HepG2 (cell line): ENCODE measurements around the gene MSANTD1. TPM values are rescaled to one million over a fixed set of nuclear protein-coding genes. Genes with fewer than 3 reads are reported as not detected.

ENCODE experiments used
- ARID2 ChIP-seq: sonication (generic); formaldehyde crosslinking; IDR thresholded peaks from 2 replicates; pipeline ENCODE4 v1.8.1; 2022; ENCODE audit warnings: mild to moderate bottlenecking, missing genetic modification reagents, borderline replicate concordance
- CEBPG ChIP-seq: IDR thresholded peaks from 2 replicates; pipeline ENCODE4 v1.6.1; 2016
- MIER2 ChIP-seq: IDR thresholded peaks from 2 replicates; pipeline ENCODE4 v1.6.1; 2016; ENCODE audit warnings: missing biosample characterization, missing genetic modification reagents
- MYNN ChIP-seq: sonication (generic); formaldehyde crosslinking; IDR thresholded peaks from 2 replicates; pipeline ENCODE4 v1.4.0; 2020; ENCODE audit warnings: mild to moderate bottlenecking, low read depth, missing genetic modification reagents
- NAIF1 ChIP-seq: sonication (generic); formaldehyde crosslinking; IDR thresholded peaks from 2 replicates; pipeline ENCODE4 v1.5.0; 2020; ENCODE audit warnings: mild to moderate bottlenecking, missing genetic modification reagents, borderline replicate concordance
- NCOA2 ChIP-seq: sonication (generic); formaldehyde crosslinking; IDR thresholded peaks from 2 replicates; pipeline ENCODE4 v1.8.0; 2022; ENCODE audit warnings: inconsistent platforms
- NFE2 ChIP-seq: sonication (generic); formaldehyde crosslinking; IDR thresholded peaks from 2 replicates; pipeline ENCODE4 v1.4.0; 2020; ENCODE audit warnings: missing genetic modification reagents
- ZFP37 ChIP-seq: sonication (generic); formaldehyde crosslinking; IDR thresholded peaks from 2 replicates; pipeline ENCODE4 v1.4.0; 2020; ENCODE audit warnings: missing genetic modification reagents, borderline replicate concordance
- ZNF274 ChIP-seq: sonication (generic); formaldehyde crosslinking; IDR thresholded peaks from 2 replicates; pipeline ENCODE4 v1.5.1; 2020; ENCODE audit warnings: mild to moderate bottlenecking, missing genetic modification reagents
- ZNF549 ChIP-seq: sonication (generic); formaldehyde crosslinking; IDR thresholded peaks from 2 replicates; pipeline ENCODE4 v1.5.0; 2020; ENCODE audit warnings: missing genetic modification reagents
- ZNF674 ChIP-seq: sonication (generic); formaldehyde crosslinking; IDR thresholded peaks from 2 replicates; pipeline ENCODE4 v1.5.0; 2020; ENCODE audit warnings: low read depth, mild to moderate bottlenecking, missing genetic modification reagents
- ZNF766 ChIP-seq: sonication (generic); formaldehyde crosslinking; IDR thresholded peaks from 2 replicates; pipeline ENCODE4 v1.5.0; 2020; ENCODE audit warnings: missing genetic modification reagents, borderline replicate concordance
- polyA plus RNA-seq, 8 experiments: library from polyadenylated mRNA; depleted of rRNA in 3 of 8; stranded (reverse) in 7 of 8; unstranded in 1 of 8; fragments of >200 nt; fragmentation: Illumina TruSeq in 4 of 8; extraction: Trizol in 4 of 8; gene quantifications; 2 replicates each; pipeline versions ENCODE4 v1.2.1 to v1.2.3, GENCODE V29; 2011 to 2016; ENCODE audit warnings: low read depth in 4 of 8, missing spikeins in 1 of 8, mixed read lengths in 1 of 8; ENCODE audit not compliant: insufficient read depth in 1 of 8
- total RNA-seq, 5 experiments: library from RNA; depleted of rRNA; stranded (reverse); fragments of >200 nt; fragmentation: Illumina TruSeq; extraction: Trizol; gene quantifications; 2 replicates each; pipeline ENCODE4 v1.2.3, GENCODE V29; 2016; ENCODE audit warnings: low read depth in 1 of 5
- TF ChIP-seq, protein P1 (sequence below): sonication (generic); formaldehyde crosslinking; conservative IDR thresholded peaks from 2 replicates; pipeline ENCODE4 v1.8.1; 2023; ENCODE audit warnings: missing genetic modification reagents
- TF ChIP-seq, protein P2 (sequence below): IDR thresholded peaks from 2 replicates; pipeline ENCODE4 v1.4.0; 2020; ENCODE audit warnings: mild to moderate bottlenecking, missing genetic modification reagents
- TF ChIP-seq, protein P3 (sequence below): IDR thresholded peaks from 2 replicates; pipeline ENCODE4 v1.6.1; 2016; ENCODE audit warnings: low read depth
- TF ChIP-seq, protein P4 (sequence below): sonication (generic); formaldehyde crosslinking; IDR thresholded peaks from 2 replicates; pipeline ENCODE4 v1.4.0; 2020; ENCODE audit warnings: mild to moderate bottlenecking, missing genetic modification reagents
- TF ChIP-seq, protein P5 (sequence below): sonication (generic); formaldehyde crosslinking; IDR thresholded peaks from 2 replicates; pipeline ENCODE4 v1.4.0; 2020; ENCODE audit warnings: missing genetic modification reagents
- TF ChIP-seq, protein P6 (sequence below): sonication (generic); formaldehyde crosslinking; IDR thresholded peaks from 2 replicates; pipeline ENCODE4 v1.4.0; 2020; ENCODE audit warnings: missing genetic modification reagents

Gene MSANTD1
- total and polyA plus RNA-seq, 2 of the 13 experiments (the other 11 are each of a cell fraction or from before 2014, with no cell fraction given) = 0.22 to 0.40 TPM

DNA sequence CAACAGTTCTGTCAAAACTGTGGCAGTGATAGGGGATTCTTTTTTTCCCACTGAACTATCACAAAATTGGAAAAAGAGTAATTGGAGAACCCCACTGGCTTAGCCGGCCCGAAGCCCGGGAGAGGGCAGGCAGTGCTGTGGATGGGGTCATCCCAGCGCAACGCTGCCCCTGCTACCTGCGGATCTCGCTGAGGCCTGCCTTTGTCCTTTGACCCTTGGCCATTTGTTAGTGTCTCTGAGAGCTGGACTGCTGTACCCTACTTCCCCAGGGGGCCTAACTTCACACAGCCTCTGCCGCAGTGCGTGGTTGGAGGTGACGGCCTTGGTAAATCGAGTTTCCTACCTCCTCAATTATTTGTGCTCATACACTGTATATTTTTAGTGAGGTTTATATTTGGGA lies 43.0 kb upstream of the MSANTD1 start (continued):
- TF ChIP-seq ZFP37 (CRISPR knock-in tag) (no peak), MYNN (no peak), ARID2 (CRISPR knock-in tag) (no peak), ZNF274 (no peak), NAIF1 (no peak), NCOA2 (CRISPR knock-in tag) (peak; percentile 73; the same call in 1 of the 2 replicates), ZNF549 (CRISPR knock-in tag) (no peak), NFE2 (no peak), MIER2 (no peak), ZNF766 (CRISPR knock-in tag) (no peak), CEBPG (CRISPR knock-in tag) (no peak), ZNF674 (no peak)
- TF ChIP-seq, protein P1, sequence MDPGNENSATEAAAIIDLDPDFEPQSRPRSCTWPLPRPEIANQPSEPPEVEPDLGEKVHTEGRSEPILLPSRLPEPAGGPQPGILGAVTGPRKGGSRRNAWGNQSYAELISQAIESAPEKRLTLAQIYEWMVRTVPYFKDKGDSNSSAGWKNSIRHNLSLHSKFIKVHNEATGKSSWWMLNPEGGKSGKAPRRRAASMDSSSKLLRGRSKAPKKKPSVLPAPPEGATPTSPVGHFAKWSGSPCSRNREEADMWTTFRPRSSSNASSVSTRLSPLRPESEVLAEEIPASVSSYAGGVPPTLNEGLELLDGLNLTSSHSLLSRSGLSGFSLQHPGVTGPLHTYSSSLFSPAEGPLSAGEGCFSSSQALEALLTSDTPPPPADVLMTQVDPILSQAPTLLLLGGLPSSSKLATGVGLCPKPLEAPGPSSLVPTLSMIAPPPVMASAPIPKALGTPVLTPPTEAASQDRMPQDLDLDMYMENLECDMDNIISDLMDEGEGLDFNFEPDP (CRISPR knock-in tag) = no peak
- TF ChIP-seq, protein P2, sequence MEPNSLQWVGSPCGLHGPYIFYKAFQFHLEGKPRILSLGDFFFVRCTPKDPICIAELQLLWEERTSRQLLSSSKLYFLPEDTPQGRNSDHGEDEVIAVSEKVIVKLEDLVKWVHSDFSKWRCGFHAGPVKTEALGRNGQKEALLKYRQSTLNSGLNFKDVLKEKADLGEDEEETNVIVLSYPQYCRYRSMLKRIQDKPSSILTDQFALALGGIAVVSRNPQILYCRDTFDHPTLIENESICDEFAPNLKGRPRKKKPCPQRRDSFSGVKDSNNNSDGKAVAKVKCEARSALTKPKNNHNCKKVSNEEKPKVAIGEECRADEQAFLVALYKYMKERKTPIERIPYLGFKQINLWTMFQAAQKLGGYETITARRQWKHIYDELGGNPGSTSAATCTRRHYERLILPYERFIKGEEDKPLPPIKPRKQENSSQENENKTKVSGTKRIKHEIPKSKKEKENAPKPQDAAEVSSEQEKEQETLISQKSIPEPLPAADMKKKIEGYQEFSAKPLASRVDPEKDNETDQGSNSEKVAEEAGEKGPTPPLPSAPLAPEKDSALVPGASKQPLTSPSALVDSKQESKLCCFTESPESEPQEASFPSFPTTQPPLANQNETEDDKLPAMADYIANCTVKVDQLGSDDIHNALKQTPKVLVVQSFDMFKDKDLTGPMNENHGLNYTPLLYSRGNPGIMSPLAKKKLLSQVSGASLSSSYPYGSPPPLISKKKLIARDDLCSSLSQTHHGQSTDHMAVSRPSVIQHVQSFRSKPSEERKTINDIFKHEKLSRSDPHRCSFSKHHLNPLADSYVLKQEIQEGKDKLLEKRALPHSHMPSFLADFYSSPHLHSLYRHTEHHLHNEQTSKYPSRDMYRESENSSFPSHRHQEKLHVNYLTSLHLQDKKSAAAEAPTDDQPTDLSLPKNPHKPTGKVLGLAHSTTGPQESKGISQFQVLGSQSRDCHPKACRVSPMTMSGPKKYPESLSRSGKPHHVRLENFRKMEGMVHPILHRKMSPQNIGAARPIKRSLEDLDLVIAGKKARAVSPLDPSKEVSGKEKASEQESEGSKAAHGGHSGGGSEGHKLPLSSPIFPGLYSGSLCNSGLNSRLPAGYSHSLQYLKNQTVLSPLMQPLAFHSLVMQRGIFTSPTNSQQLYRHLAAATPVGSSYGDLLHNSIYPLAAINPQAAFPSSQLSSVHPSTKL = peak; percentile 83
- TF ChIP-seq, protein P3, sequence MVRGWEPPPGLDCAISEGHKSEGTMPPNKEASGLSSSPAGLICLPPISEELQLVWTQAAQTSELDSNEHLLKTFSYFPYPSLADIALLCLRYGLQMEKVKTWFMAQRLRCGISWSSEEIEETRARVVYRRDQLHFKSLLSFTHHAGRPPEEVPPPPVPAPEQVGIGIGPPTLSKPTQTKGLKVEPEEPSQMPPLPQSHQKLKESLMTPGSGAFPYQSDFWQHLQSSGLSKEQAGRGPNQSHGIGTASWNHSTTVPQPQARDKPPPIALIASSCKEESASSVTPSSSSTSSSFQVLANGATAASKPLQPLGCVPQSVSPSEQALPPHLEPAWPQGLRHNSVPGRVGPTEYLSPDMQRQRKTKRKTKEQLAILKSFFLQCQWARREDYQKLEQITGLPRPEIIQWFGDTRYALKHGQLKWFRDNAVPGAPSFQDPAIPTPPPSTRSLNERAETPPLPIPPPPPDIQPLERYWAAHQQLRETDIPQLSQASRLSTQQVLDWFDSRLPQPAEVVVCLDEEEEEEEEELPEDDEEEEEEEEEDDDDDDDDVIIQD (CRISPR knock-in tag) = peak; percentile 68; the same call in 1 of the 2 replicates
- TF ChIP-seq, protein P4, sequence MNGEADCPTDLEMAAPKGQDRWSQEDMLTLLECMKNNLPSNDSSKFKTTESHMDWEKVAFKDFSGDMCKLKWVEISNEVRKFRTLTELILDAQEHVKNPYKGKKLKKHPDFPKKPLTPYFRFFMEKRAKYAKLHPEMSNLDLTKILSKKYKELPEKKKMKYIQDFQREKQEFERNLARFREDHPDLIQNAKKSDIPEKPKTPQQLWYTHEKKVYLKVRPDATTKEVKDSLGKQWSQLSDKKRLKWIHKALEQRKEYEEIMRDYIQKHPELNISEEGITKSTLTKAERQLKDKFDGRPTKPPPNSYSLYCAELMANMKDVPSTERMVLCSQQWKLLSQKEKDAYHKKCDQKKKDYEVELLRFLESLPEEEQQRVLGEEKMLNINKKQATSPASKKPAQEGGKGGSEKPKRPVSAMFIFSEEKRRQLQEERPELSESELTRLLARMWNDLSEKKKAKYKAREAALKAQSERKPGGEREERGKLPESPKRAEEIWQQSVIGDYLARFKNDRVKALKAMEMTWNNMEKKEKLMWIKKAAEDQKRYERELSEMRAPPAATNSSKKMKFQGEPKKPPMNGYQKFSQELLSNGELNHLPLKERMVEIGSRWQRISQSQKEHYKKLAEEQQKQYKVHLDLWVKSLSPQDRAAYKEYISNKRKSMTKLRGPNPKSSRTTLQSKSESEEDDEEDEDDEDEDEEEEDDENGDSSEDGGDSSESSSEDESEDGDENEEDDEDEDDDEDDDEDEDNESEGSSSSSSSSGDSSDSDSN = peak; percentile 53
- TF ChIP-seq, protein P5, sequence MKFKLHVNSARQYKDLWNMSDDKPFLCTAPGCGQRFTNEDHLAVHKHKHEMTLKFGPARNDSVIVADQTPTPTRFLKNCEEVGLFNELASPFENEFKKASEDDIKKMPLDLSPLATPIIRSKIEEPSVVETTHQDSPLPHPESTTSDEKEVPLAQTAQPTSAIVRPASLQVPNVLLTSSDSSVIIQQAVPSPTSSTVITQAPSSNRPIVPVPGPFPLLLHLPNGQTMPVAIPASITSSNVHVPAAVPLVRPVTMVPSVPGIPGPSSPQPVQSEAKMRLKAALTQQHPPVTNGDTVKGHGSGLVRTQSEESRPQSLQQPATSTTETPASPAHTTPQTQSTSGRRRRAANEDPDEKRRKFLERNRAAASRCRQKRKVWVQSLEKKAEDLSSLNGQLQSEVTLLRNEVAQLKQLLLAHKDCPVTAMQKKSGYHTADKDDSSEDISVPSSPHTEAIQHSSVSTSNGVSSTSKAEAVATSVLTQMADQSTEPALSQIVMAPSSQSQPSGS (CRISPR knock-in tag) = peak; percentile 51; the same call in 1 of the 2 replicates
- TF ChIP-seq, protein P6, sequence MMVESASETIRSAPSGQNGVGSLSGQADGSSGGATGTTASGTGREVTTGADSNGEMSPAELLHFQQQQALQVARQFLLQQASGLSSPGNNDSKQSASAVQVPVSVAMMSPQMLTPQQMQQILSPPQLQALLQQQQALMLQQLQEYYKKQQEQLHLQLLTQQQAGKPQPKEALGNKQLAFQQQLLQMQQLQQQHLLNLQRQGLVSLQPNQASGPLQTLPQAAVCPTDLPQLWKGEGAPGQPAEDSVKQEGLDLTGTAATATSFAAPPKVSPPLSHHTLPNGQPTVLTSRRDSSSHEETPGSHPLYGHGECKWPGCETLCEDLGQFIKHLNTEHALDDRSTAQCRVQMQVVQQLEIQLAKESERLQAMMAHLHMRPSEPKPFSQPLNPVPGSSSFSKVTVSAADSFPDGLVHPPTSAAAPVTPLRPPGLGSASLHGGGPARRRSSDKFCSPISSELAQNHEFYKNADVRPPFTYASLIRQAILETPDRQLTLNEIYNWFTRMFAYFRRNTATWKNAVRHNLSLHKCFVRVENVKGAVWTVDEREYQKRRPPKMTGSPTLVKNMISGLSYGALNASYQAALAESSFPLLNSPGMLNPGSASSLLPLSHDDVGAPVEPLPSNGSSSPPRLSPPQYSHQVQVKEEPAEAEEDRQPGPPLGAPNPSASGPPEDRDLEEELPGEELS (CRISPR knock-in tag) = peak; percentile 74
